HCT116 (cell line): Measurements from ENCODE around the gene AXIN1. TPM values are rescaled to one million over a fixed set of nuclear protein-coding genes. Genes with fewer than 3 reads are reported as not detected.

Source experiments
- ATAC-seq: fragments of 200-7000 bp; cut with Tn5 transposase; 2 replicates; pipeline ENCODE4 v1.9.1; 2020; ENCODE audit warnings: mild to moderate bottlenecking, moderate library complexity
- BruUV-seq: library from RNA; stranded (reverse); fragments of 400-500 nt; replicated peaks from 2 replicates; lab custom pipeline; 2021; lab: Mats Ljungman, UMichigan
- CTCF ChIA-PET: fragments of 300-600 bp; sonication (Branson Sonifier 250); formaldehyde crosslinking; loops from one replicate; lab custom pipeline; 2021; ENCODE audit warnings: antibody characterized with exemption; lab: Charles Lee
- POLR2A ChIA-PET: fragments of 300-600, 350-600 bp; sonication (Branson Sonifier 250); formaldehyde crosslinking; loops from one replicate; lab custom pipeline; 2021; ENCODE audit warnings: antibody characterized with exemption; lab: Charles Lee
- RAD21 ChIA-PET, 2 experiments: fragments of 300-600 bp; sonication (Branson Sonifier 250); formaldehyde crosslinking; loops; one replicate each; lab custom pipeline; 2023; ENCODE audit warnings: low total read pairs in 2 of 2; ENCODE audit not compliant: uncharacterized antibody in 2 of 2, unreplicated experiment in 2 of 2, low non-redundant PET in 1 of 2; lab: Charles Lee
- DNase-seq: peaks from one replicate; pipeline ENCODE4 v3.0.0-alpha.2; 2010; ENCODE audit warnings: low read depth, low spot score
- H2AFZ ChIP-seq: fragments of 200-600 bp; shearing (Covaris generic), sonication (generic); 2 replicates; pipeline ENCODE4 v1.6.1; 2017; ENCODE audit warnings: low read depth, mixed run types, mixed read lengths, antibody characterized with exemption, low read length; ENCODE audit not compliant: poor library complexity, severe bottlenecking
- H3K27ac ChIP-seq: 2 replicates; pipeline ENCODE4 v1.5.1; 2012; ENCODE audit warnings: low read depth, low read length
- H3K27me3 ChIP-seq: fragments of 200-600 bp; sonication (generic); 2 replicates; pipeline ENCODE4 v1.6.1; 2016; ENCODE audit warnings: mixed run types, low read length, mixed read lengths; ENCODE audit not compliant: insufficient read depth
- H3K36me3 ChIP-seq, 2 experiments: fragments of 200-500 bp in 1 of 2; fragments of 200-600 bp in 1 of 2; sonication (Bioruptor generic) in 1 of 2; sonication (generic) in 1 of 2; 2 replicates each; pipeline versions ENCODE4 v1.5.1 to v1.6.1; 2014 to 2016; ENCODE audit warnings: low read length in 2 of 2, inconsistent platforms in 1 of 2, mixed read lengths in 1 of 2, mixed run types in 1 of 2; ENCODE audit not compliant: insufficient read depth in 2 of 2, control insufficient read depth in 1 of 2
- H3K4me1 ChIP-seq, 2 experiments: fragments of 200-600 bp in 1 of 2; sonication (generic) in 1 of 2; 2 replicates each; pipeline versions ENCODE4 v1.5.1 to v1.6.1; 2012 to 2017; ENCODE audit warnings: low read length in 2 of 2, inconsistent platforms in 1 of 2, mild to moderate bottlenecking in 1 of 2, mixed read lengths in 1 of 2, mixed run types in 1 of 2, moderate library complexity in 1 of 2; ENCODE audit not compliant: insufficient read depth in 2 of 2, control insufficient read depth in 1 of 2
- H3K4me2 ChIP-seq: fragments of 200-600 bp; sonication (generic); 2 replicates; pipeline ENCODE4 v1.6.1; 2017; ENCODE audit warnings: mixed run types, low read length, mixed read lengths
- H3K4me3 ChIP-seq, 2 experiments: fragments of 200-600 bp in 1 of 2; sonication (generic) in 1 of 2; replicated peaks in 1 of 2; 2 replicates each; pipeline ENCODE4 v1.5.1; 2011 to 2016; ENCODE audit warnings: low read length in 2 of 2, control low read depth in 1 of 2, low read depth in 1 of 2, mild to moderate bottlenecking in 1 of 2, mixed read lengths in 1 of 2, mixed run types in 1 of 2
- H3K79me2 ChIP-seq: fragments of 200-600 bp; sonication (generic); 2 replicates; pipeline ENCODE4 v1.6.1; 2017; ENCODE audit warnings: mild to moderate bottlenecking, mixed run types, low read length, moderate library complexity, mixed read lengths; ENCODE audit not compliant: insufficient read depth
- H3K9ac ChIP-seq: fragments of 200-600 bp; sonication (generic); 2 replicates; pipeline ENCODE4 v1.6.1; 2016; ENCODE audit warnings: low read length, mixed read lengths
- H3K9me2 ChIP-seq: fragments of 200-600 bp; sonication (generic), shearing (Covaris generic); 2 replicates; pipeline ENCODE4 v1.6.1; 2017; ENCODE audit warnings: mixed run types, mild to moderate bottlenecking, moderate library complexity; ENCODE audit not compliant: insufficient read depth
- H3K9me3 ChIP-seq, 2 experiments: fragments of 200-500 bp in 1 of 2; fragments of 200-600 bp in 1 of 2; sonication (Bioruptor generic) in 1 of 2; sonication (generic) in 1 of 2; 2 replicates each; pipeline ENCODE4 v1.6.1; 2014 to 2017; ENCODE audit warnings: low read length in 2 of 2, mixed read lengths in 2 of 2, inconsistent platforms in 1 of 2, low read depth in 1 of 2, mild to moderate bottlenecking in 1 of 2, mixed run types in 1 of 2, moderate library complexity in 1 of 2; ENCODE audit not compliant: control insufficient read depth in 1 of 2, insufficient read depth in 1 of 2
- H4K20me1 ChIP-seq: fragments of 200-600 bp; sonication (generic), shearing (Covaris generic); 2 replicates; pipeline ENCODE4 v1.6.1; 2017; ENCODE audit warnings: mixed run types, mild to moderate bottlenecking, moderate library complexity; ENCODE audit not compliant: insufficient read depth
- CBX3 ChIP-seq: IDR thresholded peaks from 2 replicates; pipeline ENCODE4 v1.6.1; 2012; ENCODE audit warnings: low read depth
- CEBPB ChIP-seq: IDR thresholded peaks from 2 replicates; pipeline ENCODE4 v1.6.1; 2012; ENCODE audit warnings: low read depth
- EZH2 ChIP-seq: fragments of 200-600 bp; sonication (generic); IDR thresholded peaks from 2 replicates; pipeline ENCODE4 v1.6.1; 2017; ENCODE audit warnings: antibody characterized with exemption, mixed run types
- FOSL1 ChIP-seq: IDR thresholded peaks from 2 replicates; pipeline ENCODE4 v1.6.1; 2012; ENCODE audit warnings: low read depth
- POLR2AphosphoS5 ChIP-seq: IDR thresholded peaks from 2 replicates; pipeline ENCODE4 v1.6.1; 2011; ENCODE audit warnings: mild to moderate bottlenecking, low read depth, low read length, moderate library complexity
- SRF ChIP-seq: IDR thresholded peaks from 2 replicates; pipeline ENCODE4 v1.6.1; 2012; ENCODE audit warnings: low read depth
- ZBTB33 ChIP-seq: IDR thresholded peaks from 2 replicates; pipeline ENCODE4 v1.6.1; 2011; ENCODE audit warnings: mild to moderate bottlenecking, low read length, moderate library complexity; ENCODE audit not compliant: insufficient replicate concordance; ENCODE audit errors: extremely low read depth
- ZFX ChIP-seq: fragments of 450-650 bp; IDR thresholded peaks from 2 replicates; pipeline ENCODE4 v1.6.1; 2017
- ZNF274 ChIP-seq: fragments of 200-500 bp; sonication (Bioruptor generic); IDR thresholded peaks from 2 replicates; pipeline ENCODE4 v1.6.1; 2014; ENCODE audit warnings: mild to moderate bottlenecking, low read depth, low read length, inconsistent platforms
- intact Hi-C: fragments of 100-400 bp; cut with micrococcal nuclease; formaldehyde crosslinking; loops from 2 replicates; pipeline ENCODE4 v1.10.0; 2022
- total RNA-seq: library from RNA; stranded (reverse); gene quantifications from one replicate; pipeline ENCODE4 v1.2.1, GENCODE V29; 2021; ENCODE audit not compliant: unreplicated experiment

Gene AXIN1
- total RNA-seq, 1 experiment from 2014 or later, result 20.2 TPM

GRCh38 chr16:266258-267164 is 86.0 kb downstream of the AXIN1 start:
- CTCF ChIA-PET, result no interaction called here
- Histone ChIP-seq H3K9ac (no peak overlapping the region), H3K9me2 (no peaks in the 10 kb centered on the region), H3K4me1 (no peaks in the 10 kb centered on the region), H3K36me3 (no peaks in the 10 kb centered on the region), H3K27ac (no peak overlapping the region), H3K4me3 (no peak overlapping the region), H3K27me3 (no peaks in the 10 kb centered on the region), H4K20me1 (no peaks in the 10 kb centered on the region), H3K9me3 (no peaks in the 10 kb centered on the region), H2AFZ (no peak overlapping the region), H3K79me2 (no peaks in the 10 kb centered on the region), H3K4me2 (no peak overlapping the region)
- ATAC-seq (no peak), DNase-seq (no peak)
- intact Hi-C loops, result no loop called here
- POLR2A ChIA-PET, result no interaction called here
- RAD21 ChIA-PET, result no interaction called here
- no peak for TF ChIP-seq ZFX
- TF ChIP-seq CEBPB, result no peak
- no peak for TF ChIP-seq EZH2
- no peak for TF ChIP-seq FOSL1
- no peak for TF ChIP-seq POLR2AphosphoS5
- no peak for TF ChIP-seq CBX3
- TF ChIP-seq SRF, result no peak
- BruUV-seq, result no TSS peak

DNA sequence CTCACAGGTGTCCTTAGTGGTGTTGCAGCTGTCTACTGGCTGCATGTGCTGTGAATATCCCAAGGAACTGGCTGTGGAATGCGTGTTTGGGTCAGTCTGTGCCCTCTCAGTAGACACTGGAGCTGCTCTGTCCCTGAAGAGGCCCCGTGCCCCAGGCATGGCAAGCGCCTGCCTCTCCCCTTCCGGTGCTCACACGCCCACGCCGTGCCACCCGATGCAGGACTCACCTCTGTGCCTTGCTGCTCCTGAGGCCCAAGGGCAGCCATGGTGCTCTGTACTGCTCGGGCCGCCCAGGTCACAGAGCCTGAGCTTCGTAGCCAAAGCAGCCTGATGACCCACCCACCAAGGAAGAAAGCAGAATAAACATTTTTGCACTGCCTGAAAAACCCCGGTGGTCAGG is 86.8 kb downstream of the AXIN1 start:
- no TSS peak for BruUV-seq
- CTCF ChIA-PET, result no interaction called here

More for the DNA sequence above, 86.8 kb downstream of the AXIN1 start:
- H4K20me1 ChIP-seq, result no peaks in the 10 kb centered on the region
- RAD21 ChIA-PET, result no interaction called here
- intact Hi-C loops, result no loop called here
- no peak overlapping the region for H2AFZ ChIP-seq
- no peak overlapping the region for H3K4me3 ChIP-seq
- ATAC-seq, result no peak
- DNase-seq, result no peak
- no peaks in the 10 kb centered on the region for H3K36me3 ChIP-seq
- POLR2A ChIA-PET, result no interaction called here
- H3K9me3 ChIP-seq, result no peaks in the 10 kb centered on the region
- H3K79me2 ChIP-seq, result no peaks in the 10 kb centered on the region
- H3K9me2 ChIP-seq, result no peaks in the 10 kb centered on the region
- H3K27ac ChIP-seq, result no peak overlapping the region
- no peaks in the 10 kb centered on the region for H3K4me1 ChIP-seq
- H3K9ac ChIP-seq, result no peak overlapping the region
- TF ChIP-seq ZBTB33, result no peak
- no peak for TF ChIP-seq POLR2AphosphoS5
- no peak for TF ChIP-seq ZNF274
- TF ChIP-seq ZFX, result no peak
- no peak for TF ChIP-seq EZH2
- H3K27me3 ChIP-seq, result no peaks in the 10 kb centered on the region
- no peak overlapping the region for H3K4me2 ChIP-seq
